MV-4-11 (cell line): Measurements from ENCODE around the gene SLC6A3.
"Not testable (repeated sequence)": the region's sequence is repeated elsewhere in the genome, so short reads cannot be mapped to it uniquely, and the experiment has no call there.

Source experiments
- DNase-seq: peaks from one replicate; lab custom pipeline; 2025; lab: John Stamatoyannopoulos, UW

The SLC6A3 gene

GRCh38 chr5:1371972-1372342 is 73.3 kb downstream of the SLC6A3 start:
- not testable (repeated sequence) for DNase-seq

- peak; percentile 71 for DNase-seq
Measured at GRCh38 chr5:1371218-1371971, 73.8 kb downstream of the SLC6A3 start.

- DNase-seq: no peak
Measured at GRCh38 chr5:1370006-1370405, 75.2 kb downstream of the SLC6A3 start.

- DNase-seq: no peak
Measured at GRCh38 chr5:1368756-1369155, 76.5 kb downstream of the SLC6A3 start.

GRCh38 chr5:1368236-1368635 is 77.0 kb downstream of the SLC6A3 start:
- DNase-seq: no peak

- no peak for DNase-seq
Measured at GRCh38 chr5:1367149-1367548, 78.1 kb downstream of the SLC6A3 start.

- DNase-seq: no peak
Measured at GRCh38 chr5:1366514-1366913, 78.7 kb downstream of the SLC6A3 start.

GRCh38 chr5:1364211-1364610 is 81.0 kb downstream of the SLC6A3 start:
- no peak for DNase-seq

GRCh38 chr5:1363581-1363980 is 81.7 kb downstream of the SLC6A3 start:
- no peak for DNase-seq

GRCh38 chr5:1363160-1363559 is 82.1 kb downstream of the SLC6A3 start:
- no peak for DNase-seq

- no peak for DNase-seq
Measured at GRCh38 chr5:1362242-1363015, 82.8 kb downstream of the SLC6A3 start.

GRCh38 chr5:1360861-1361260 is 84.4 kb downstream of the SLC6A3 start:
- DNase-seq: no peak

- DNase-seq: peak; percentile 67
Measured at GRCh38 chr5:1360367-1360766, 84.9 kb downstream of the SLC6A3 start.

GRCh38 chr5:1359713-1360112 is 85.5 kb downstream of the SLC6A3 start:
- no peak for DNase-seq

GRCh38 chr5:1359031-1359645 is 86.1 kb downstream of the SLC6A3 start:
- DNase-seq: no peak

- no peak for DNase-seq
Measured at GRCh38 chr5:1358726-1359025, 86.6 kb downstream of the SLC6A3 start.

- DNase-seq: no peak
Measured at GRCh38 chr5:1357946-1358725, 87.1 kb downstream of the SLC6A3 start.

GRCh38 chr5:1356873-1357787 is 88.1 kb downstream of the SLC6A3 start:
- no peak for DNase-seq

- DNase-seq: no peak
Measured at GRCh38 chr5:1354576-1354975, 90.7 kb downstream of the SLC6A3 start.

- no peak for DNase-seq
Measured at GRCh38 chr5:1352231-1353219, 92.7 kb downstream of the SLC6A3 start.
